Camera-type eye (tissue), 1 donor: ENCODE results near the gene KCNJ5. TPM values are rescaled to one million over a fixed set of nuclear protein-coding genes. Genes with fewer than 3 reads are reported as not detected.

ENCODE experiments used
- total RNA-seq: library from RNA; depleted of rRNA; stranded (reverse); fragments of >200 nt; gene quantifications from one replicate; pipeline ENCODE4 v1.2.3, GENCODE V29; 2014

KCNJ5 gene
- 4.3 TPM for total RNA-seq

GRCh38 chr11:128890543-128891368 lies at the start of gene KCNJ5:
Gene KCNJ5, plus strand, starts transcription at chr11:128891356. Its CDS starts 19,918 bp downstream, at chr11:128911274.

DNA sequence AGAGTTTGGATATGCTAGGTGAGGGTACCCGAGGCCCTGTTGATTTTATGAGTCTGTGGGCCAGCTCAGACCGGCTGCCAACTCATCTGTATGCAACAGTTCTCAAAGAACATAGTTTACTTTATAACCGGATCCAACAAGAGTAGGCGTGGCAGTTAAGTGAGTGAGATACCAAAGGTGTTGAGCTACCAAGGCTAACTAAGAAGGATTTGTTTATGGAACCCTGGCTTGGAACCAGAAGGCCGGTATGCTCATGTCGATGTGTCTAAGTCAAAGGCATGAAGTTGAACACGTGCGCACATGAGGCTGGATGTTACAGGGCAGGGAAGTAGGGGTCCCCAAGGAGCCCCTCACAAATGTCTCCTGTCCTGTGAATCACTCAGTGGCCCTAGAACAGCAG lies 23.9 kb upstream of the KCNJ5 start, which contains the start of gene KCNJ1:
TSS of gene KCNJ1 (minus strand) at position 20 of the 400 bp plus-strand sequence. CDS start 27,053 bp downstream, outside the sequence.

GRCh38 chr11:128942817-128943427 lies 51.8 kb downstream of the KCNJ5 start, which contains the start of gene TP53AIP1:
Gene TP53AIP1, minus strand, starts transcription at chr11:128942871. Its CDS starts 5,053 bp downstream, at chr11:128937818.

Other genes with a start within 250 kb of the KCNJ5 start
- 15.6 TPM for gene FLI1, start 197.3 kb upstream of the KCNJ5 start, total RNA-seq
- not detected for gene KCNJ1, start 24.1 kb upstream of the KCNJ5 start, total RNA-seq
- gene TP53AIP1, start 51.5 kb downstream of the KCNJ5 start, total RNA-seq = 0.82 TPM